PFSK-1 (cell line): ENCODE results near the gene RSRC1.

Source experiments
- FOXP2 ChIP-seq: optimal IDR thresholded peaks from 2 replicates; pipeline ENCODE3; 2011; ENCODE audit warnings: borderline replicate concordance, control low read depth, inconsistent platforms; ENCODE audit not compliant: insufficient read depth; ENCODE audit errors: extremely low read length, extremely low read depth
- POLR2AphosphoS5 ChIP-seq: IDR thresholded peaks from 2 replicates; pipeline ENCODE4 v1.6.1; 2012; ENCODE audit warnings: low read depth, mild to moderate bottlenecking, control low read depth, low read length, moderate library complexity
- REST ChIP-seq, 2 experiments: IDR thresholded peaks; 2 replicates each; pipeline versions ENCODE4 v1.6.1 to v1.8.0; 2011 to 2012; ENCODE audit warnings: low read depth in 2 of 2, low read length in 2 of 2, control low read depth in 1 of 2, inconsistent platforms in 1 of 2, mild to moderate bottlenecking in 1 of 2, moderate library complexity in 1 of 2; ENCODE audit not compliant: insufficient read depth in 1 of 2
- SIN3A ChIP-seq: IDR thresholded peaks from 2 replicates; pipeline ENCODE4 v1.6.1; 2012; ENCODE audit warnings: mild to moderate bottlenecking, low read length, moderate library complexity, borderline replicate concordance; ENCODE audit not compliant: insufficient read depth
- TAF1 ChIP-seq: IDR thresholded peaks from 2 replicates; pipeline ENCODE4 v1.6.1; 2012; ENCODE audit warnings: low read length, control low read depth, borderline replicate concordance; ENCODE audit not compliant: insufficient read depth

- TF ChIP-seq REST (IDR thresholded peaks at IDR 0.05; ENCODE audit: insufficient read depth in 1 of 2, low read depth in 2 of 2, low read length in 2 of 2) (no peak), POLR2AphosphoS5 (no peak), TAF1 (no peak), SIN3A (no peak), FOXP2 (no peak)
Observed at GRCh38 chr3:158158969-158159368, 49.1 kb downstream of the RSRC1 start.
